HCEC 1CT (cell line): ENCODE results near the gene WWTR1.
A peak's percentile ranks its signal among the peaks of the same experiment; 100 is the strongest.

Experiments
- DNase-seq: peaks from one replicate; pipeline ENCODE4 v3.0.0-alpha.2; 2017

Gene WWTR1

DNA sequence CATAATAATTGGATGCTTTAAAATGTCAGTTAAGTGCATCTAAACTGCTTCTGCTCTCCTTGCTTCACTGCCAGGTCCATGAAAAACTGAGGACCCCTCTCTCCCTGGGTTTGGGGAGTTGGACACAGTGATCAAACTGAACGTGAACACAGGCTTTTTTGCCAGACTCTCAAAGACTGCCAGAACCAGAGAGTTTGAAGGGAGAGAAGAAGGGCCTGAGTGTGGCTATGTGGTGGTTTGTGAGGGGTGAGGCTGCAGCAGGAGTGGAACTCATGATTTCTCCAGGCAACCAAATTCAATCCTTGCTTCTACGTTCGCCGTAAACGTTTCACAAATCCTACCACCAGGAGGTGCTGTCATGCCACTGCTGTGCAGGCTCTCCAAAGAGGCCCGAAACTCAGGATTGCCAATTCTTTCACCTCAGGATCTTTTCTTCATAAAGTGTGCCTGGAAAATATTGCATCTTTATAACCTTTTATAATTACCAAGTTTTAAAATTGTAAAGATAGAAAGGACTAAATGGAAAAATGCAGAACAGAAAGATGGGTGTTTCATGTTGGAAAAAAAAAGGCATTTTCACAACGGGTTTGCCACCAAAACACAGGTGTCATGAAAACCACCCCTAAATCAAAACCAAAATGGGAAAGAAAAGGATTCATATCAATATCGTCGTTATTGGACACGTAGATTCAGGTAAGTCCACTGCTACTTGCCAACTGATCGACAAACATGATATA lies 163.6 kb downstream of the WWTR1 start:
- DNase-seq, result peak; percentile 50

- no peak for DNase-seq
These were observed 164.4 kb downstream of the WWTR1 start for GRCh38 chr3:149493315-149494021.

DNA sequence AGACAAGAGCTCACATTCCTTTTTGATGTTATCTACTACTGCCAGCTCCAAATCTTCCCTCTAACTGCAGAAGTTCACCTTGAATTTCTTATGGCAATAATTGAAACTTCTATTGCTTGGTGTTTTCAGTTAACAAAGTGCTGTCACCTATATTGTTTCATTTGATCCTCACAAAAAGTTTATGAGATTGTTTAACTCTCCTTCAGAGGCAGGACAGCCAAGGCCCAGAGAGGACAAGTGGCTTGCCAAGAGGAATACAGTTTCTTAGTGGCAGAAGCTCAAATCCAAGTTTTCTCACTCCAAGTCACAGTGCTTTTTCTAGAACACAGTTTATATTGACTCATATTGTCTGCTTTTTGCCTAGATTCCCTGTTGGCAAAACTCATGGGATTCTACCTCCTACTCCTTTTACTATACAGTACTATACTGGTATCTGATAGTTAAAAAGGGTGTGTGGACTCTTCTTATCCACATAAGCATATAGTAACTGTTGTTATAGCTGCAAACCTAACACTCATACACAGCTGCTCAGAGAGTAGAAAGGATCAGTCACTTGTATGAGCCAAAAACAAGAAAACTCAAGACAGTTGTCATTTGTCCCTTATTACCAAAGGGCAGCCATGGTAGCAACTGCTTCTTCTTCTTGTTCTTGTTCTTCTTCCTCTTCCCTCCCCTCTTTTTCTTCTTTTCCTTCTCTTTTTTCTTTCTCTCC lies 167.4 kb downstream of the WWTR1 start:
- DNase-seq, result no peak

DNA sequence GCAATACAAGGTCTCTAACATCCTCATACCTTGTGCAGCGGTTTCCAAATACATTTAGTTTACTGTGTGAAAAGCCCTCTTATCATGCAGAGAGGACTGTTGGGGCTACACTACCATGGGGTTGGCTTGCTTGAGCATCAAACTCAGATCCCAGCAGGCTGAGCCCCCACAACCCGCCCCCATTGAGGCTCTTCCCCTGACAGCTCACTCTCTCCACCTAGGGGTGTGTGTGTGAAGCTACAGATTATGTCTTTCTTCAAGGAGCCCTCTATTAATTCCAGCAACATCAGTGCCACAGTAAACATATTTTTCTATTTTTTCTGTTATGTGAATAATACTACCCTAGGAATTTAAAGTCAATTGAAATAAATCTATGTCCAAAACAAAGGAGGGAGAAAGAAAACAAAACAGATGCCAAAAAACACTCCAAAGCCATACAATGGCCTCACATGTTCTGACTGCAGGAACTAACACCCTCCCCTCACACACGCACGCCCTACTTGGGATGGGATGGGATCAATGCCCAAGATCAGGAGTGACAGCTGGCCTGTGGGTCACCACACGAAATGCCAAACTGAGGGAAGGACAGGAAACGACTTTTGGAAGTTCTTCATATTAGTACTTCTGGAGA lies 168.7 kb downstream of the WWTR1 start:
- no peak for DNase-seq

DNA sequence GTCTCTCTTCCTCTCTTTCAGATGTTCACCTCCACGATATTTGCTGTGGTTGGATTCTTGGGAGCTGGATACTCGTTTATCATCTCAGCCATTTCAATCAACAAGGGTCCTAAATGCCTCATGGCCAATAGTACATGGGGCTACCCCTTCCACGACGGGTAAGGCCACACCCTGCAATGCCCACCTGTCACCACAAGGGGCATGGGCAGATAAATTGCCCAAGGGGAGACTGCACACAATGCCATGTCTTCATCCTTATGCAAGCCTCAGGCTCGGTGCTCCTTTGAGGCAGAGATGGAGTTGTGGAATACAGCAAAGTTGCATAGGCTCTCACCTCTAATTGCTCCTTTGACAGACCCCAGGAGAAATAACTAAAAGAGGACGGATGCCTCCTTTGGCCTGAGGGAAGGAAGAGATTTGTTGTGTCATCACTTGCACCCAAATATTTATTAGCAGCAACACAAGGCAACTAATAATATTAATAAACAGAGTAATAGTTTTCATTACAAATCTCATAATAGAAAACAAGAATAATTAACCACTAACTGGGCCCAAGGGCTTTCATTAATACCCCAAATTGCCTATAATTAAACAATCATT lies 170.1 kb downstream of the WWTR1 start:
- DNase-seq, result no peak

DNA sequence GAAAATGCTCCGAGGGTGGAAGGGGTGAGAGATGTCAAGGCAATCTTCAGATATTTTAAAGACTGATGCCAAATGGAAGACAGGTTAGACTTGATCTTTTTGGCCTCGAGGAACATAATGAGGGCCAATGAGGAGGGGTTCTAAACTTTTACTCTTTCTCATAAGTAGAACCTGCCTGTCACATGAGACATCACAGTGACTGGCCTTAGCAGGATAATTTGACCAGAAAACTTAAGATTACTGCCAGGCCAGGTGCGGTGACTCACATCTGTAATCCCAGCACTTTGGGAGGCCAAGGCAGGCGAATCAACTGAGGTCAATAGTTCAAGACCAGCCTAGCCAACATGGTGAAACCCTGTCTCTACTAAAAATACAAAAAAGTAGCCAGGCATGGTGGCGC lies 171.1 kb downstream of the WWTR1 start:
- DNase-seq, result no peak

- DNase-seq, result no peak
These were observed 176.3 kb downstream of the WWTR1 start for GRCh38 chr3:149481491-149481890.

DNA sequence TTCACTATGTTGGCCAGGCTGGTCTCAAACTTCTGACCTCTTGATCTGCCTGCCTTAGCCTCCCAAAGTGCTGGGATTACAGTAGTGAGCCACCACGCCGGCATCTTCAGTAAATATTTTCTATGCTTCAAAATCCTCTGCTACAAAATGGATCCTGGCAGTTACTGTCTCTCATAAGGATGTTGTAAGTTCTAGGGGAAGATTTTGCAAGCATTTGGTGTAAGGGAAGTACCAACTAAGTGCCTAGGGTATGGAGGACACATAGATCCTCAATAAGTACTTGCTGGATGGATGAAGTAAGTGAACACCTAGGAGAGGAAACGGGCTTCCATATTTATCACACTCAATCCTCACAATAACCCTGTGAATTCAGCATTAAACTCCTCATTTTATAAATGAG lies 176.8 kb downstream of the WWTR1 start:
- no peak for DNase-seq

GRCh38 chr3:149480326-149481017 lies 177.4 kb downstream of the WWTR1 start:
- peak; percentile 92 for DNase-seq

GRCh38 chr3:149479621-149480325 lies 178.1 kb downstream of the WWTR1 start:
- DNase-seq, result no peak

DNA sequence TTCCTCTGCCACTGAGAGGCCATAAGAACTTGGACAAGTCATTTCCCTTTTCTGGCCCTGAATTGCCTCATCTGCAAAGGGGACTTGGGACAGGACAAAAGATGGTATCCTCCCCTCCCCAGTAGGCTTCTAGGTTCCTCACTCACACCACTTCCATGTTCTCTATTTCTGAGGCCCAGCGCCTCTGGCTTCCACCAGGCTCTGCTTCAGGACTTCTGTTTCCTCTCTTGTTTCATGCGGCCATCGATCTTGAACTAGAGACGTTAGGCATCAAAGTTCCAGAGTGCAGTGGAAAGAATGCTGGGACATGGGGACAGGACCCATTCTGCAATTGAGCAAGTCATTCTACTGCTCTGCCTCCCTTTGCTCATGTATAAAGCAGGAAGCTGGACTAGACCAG lies 181.6 kb downstream of the WWTR1 start:
- DNase-seq, result no peak

DNA sequence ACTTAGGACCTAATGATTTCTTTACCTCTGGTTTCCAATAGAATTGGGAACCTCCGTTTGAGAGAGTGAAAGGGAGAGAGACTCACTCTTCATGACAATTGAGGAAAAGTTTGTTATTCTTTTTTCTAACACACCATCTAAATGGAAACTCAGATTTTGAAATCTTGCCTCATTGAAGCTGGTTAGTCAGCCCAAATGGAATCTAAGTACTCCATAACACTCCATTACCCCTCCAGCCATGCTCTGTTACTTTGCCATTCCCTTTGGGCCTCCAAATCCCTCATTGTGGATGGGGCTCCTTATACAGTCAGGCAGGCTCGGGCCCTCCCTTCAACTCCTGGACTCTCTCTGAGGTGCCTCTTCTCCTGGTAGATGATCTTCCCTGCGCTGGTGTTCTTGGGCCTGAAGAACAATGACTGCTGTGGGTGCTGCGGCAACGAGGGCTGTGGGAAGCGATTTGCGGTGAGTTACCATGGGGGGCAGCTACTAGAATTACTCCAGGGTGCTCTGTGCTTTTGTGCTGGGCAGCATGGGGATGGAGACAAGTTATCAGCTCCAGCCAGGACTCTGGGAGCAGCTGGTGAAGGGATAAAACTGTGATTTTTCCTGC lies 182.3 kb downstream of the WWTR1 start:
- DNase-seq, result no peak

DNA sequence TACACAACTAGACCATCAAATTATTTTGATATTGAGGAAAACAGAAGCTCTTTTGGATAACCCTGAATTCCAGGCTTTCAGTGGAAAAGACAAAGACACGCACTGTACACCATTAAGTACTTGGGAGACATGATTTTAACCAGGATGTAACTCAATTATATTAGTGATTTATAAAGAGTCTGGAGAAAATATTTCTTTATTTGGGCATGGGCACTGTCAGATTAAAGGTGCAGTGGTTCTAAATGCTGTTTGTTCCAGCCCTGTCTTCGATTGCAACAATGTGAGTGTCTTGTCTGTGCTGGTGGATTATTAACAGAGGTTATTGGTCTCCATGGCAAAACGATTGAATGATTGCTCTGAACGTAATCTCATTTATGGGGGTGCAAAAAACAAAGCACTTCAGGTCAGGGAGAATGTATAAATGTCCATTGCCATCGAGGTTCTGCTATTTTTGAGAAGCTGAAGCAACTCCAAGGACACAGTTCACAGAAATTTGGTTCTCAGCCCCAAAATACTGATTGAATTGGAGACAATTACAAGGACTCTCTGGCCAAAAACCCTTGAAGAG lies 183.5 kb downstream of the WWTR1 start, which contains the start of gene TM4SF4:
Gene TM4SF4, plus strand, starts transcription at position 448 of the 568 bp plus-strand sequence. CDS start 181 bp downstream, outside the sequence.
- no peak for DNase-seq

- peak; percentile 75 for DNase-seq
These were observed 184.2 kb downstream of the WWTR1 start for GRCh38 chr3:149473357-149474249.

- peak; percentile 54 for DNase-seq
These were observed 185.6 kb downstream of the WWTR1 start for GRCh38 chr3:149472030-149472797.

DNA sequence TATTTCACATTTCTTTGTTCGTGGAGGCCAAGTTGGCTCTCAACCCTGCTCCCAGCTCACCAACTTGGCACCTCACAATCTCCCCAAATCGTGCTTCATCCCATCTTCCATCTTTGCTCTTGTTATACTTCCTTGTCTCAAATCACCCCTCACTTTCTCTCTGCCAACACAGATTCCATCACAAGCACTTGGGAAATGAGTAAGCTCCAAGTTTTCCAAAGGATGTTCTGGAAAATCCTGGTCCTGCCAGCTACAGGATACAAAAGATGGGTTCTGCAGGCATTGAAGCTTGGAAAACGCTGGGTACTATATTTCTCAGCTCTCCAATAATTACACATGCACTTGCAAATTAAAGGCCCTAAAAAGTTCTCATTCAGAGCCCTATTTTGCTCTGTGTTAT lies 187.4 kb downstream of the WWTR1 start:
- DNase-seq, result no peak

DNA sequence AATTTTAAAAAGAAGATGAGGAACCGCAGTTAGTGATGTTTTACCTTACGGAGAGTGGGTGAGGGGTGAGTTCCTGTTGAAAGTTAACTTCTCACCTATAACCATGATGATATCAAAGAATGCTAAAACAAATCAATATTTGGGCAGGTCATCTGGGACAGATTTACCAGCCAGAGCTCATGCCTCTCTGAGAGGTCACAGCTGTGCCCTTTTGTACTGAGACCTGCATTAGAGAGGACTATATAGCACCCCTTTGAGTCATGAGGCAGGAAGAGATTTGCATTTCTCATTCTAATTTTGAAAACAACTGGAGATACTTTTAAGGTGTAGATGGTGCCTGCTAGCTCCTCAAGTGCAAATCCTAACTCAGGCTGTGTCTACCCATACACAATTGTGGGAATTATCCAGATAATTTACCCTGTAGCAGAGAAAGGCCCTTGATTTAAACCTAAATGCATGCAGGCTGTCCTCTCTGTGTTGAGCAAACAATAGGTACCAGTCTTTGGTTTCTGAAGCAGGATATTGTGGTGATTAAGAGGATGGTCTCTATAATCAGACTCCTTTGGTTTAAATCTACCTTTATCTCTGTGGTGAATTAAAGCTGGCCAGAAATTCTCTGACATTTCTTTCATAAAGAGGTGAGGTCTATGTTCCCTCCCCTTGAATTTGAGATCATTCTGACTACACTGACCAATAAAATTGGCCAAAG lies 189.2 kb downstream of the WWTR1 start:
- peak; percentile 62 for DNase-seq
